Breast epithelium (tissue), 4 donors: ENCODE measurements around the gene MCL1. TPM values are rescaled to one million over a fixed set of nuclear protein-coding genes. Genes with fewer than 3 reads are reported as not detected.
A peak's percentile ranks its signal among the peaks of the same experiment; 100 is the strongest.
"Not testable (repeated sequence)": the region's sequence is repeated elsewhere in the genome, so short reads cannot be mapped to it uniquely, and the experiment has no call there.

Experiments
- DNase-seq, 2 donors: peaks; one replicate each; pipeline ENCODE4 v3.0.0-alpha.2; 2019; ENCODE audit warnings: low spot score in 2 of 2
- H3K27ac ChIP-seq, 2 donors: fragments of 200-600 bp; sonication (generic) in 1 of 2; one replicate each; pipeline ENCODE4 v1.5.1; 2016 to 2019; ENCODE audit warnings: mild to moderate bottlenecking in 1 of 2
- H3K27me3 ChIP-seq, 2 donors: fragments of 200-600 bp; sonication (generic) in 1 of 2; one replicate each; pipeline versions ENCODE4 v1.5.1 to v1.6.0; 2017 to 2019; ENCODE audit warnings: control low read depth in 1 of 2, mild to moderate bottlenecking in 1 of 2
- H3K36me3 ChIP-seq: fragments of 200-600 bp; one replicate; pipeline ENCODE4 v1.5.1; 2019
- H3K4me1 ChIP-seq, 2 donors: fragments of 200-600 bp; sonication (generic); one replicate each; pipeline ENCODE4 v1.5.1; 2016 to 2019; ENCODE audit warnings: control low read depth in 1 of 2
- H3K4me3 ChIP-seq, 3 donors: fragments of 200-600 bp; sonication (generic); 1 replicate in 2 of 3; 2 replicates in 1 of 3; pipeline ENCODE4 v1.5.1; 2016 to 2019; ENCODE audit warnings: mild to moderate bottlenecking in 3 of 3, moderate library complexity in 2 of 3
- H3K9me3 ChIP-seq, 2 donors: fragments of 200-600 bp; sonication (generic) in 1 of 2; one replicate each; pipeline ENCODE4 v1.5.1; 2016 to 2019; ENCODE audit warnings: control low read depth in 1 of 2
- CTCF ChIP-seq, 3 donors: fragments of 450-650 bp; IDR thresholded peaks; one replicate each; pipeline ENCODE4 v1.5.1; 2016 to 2017; ENCODE audit warnings: antibody characterized with exemption in 3 of 3, mild to moderate bottlenecking in 3 of 3, moderate library complexity in 3 of 3
- POLR2A ChIP-seq: fragments of 450-650 bp; IDR thresholded peaks from one replicate; pipeline ENCODE4 v1.6.1; 2016; ENCODE audit warnings: antibody characterized with exemption, mild to moderate bottlenecking, moderate library complexity
- POLR2AphosphoS5 ChIP-seq, 3 donors: sonication (generic); formaldehyde crosslinking; IDR thresholded peaks; one replicate each; pipeline ENCODE4 v1.6.1; 2017; ENCODE audit warnings: antibody characterized with exemption in 3 of 3
- intact Hi-C: fragments of 100-400 bp; cut with DNase I; formaldehyde crosslinking; loops from one replicate; pipeline ENCODE4 v1.15.1; 2023; ENCODE audit warnings: low total_unique reads
- total RNA-seq, 3 donors: library from RNA; depleted of rRNA; stranded (reverse); fragments of >200 nt; gene quantifications; one replicate each; pipeline ENCODE4 v1.1.0, GENCODE V29; 2016

MCL1 gene
- total RNA-seq, 3 donors from 2014 or later: 257 to 535 (median 333) TPM

GRCh38 chr1:150575518-150576366 is 3.7 kb downstream of the MCL1 start:
- no peak for DNase-seq
- intact Hi-C loops: no loop called here
- H3K9me3 ChIP-seq: no peaks in the 10 kb centered on the region
- no peaks in the 10 kb centered on the region for H3K36me3 ChIP-seq
- H3K4me1 ChIP-seq: peaks cover 0 to 16% of the 10 kb centered on the region in 2 donors
- TF ChIP-seq POLR2AphosphoS5 (IDR thresholded peaks at IDR 0.05) (peak in 2 of 3 donors; percentile 52 to 58), CTCF (IDR thresholded peaks at IDR 0.05) (no peak), POLR2A (peak; percentile 2)
- H3K27ac ChIP-seq: peak overlapping the region; percentile 99 to 100
- peak overlapping the region; percentile 96 to 99 (median 97) for H3K4me3 ChIP-seq
- H3K27me3 ChIP-seq: no peaks in the 10 kb centered on the region

GRCh38 chr1:150575072-150575489 is 4.3 kb downstream of the MCL1 start:
- DNase-seq: no peak
- H3K27me3 ChIP-seq: no peaks in the 10 kb centered on the region
- H3K4me3 ChIP-seq: peak overlapping the region; percentile 96 to 99 (median 97)
- no peaks in the 10 kb centered on the region for H3K36me3 ChIP-seq
- TF ChIP-seq POLR2A (no peak), POLR2AphosphoS5 (IDR thresholded peaks at IDR 0.05) (no peak), CTCF (IDR thresholded peaks at IDR 0.05) (no peak)
- H3K9me3 ChIP-seq: no peaks in the 10 kb centered on the region
- intact Hi-C loops: no loop called here
- peak overlapping the region; percentile 99 to 100 for H3K27ac ChIP-seq
- H3K4me1 ChIP-seq: peaks cover 0 to 20% of the 10 kb centered on the region in 2 donors

GRCh38 chr1:150574260-150575071 is 4.9 kb downstream of the MCL1 start:
- intact Hi-C loops: no loop called here
- H3K27ac ChIP-seq: peak overlapping the region; percentile 99 to 100

GRCh38 chr1:150573648-150574071 is 5.8 kb downstream of the MCL1 start:
- Histone ChIP-seq H3K27ac (peak overlapping the region; percentile 53 to 100), H3K4me3 (peak overlapping the region; percentile 23 to 99 (median 96)), H3K4me1 (peaks cover 4 to 32% of the 10 kb centered on the region in 2 donors)
- TF ChIP-seq POLR2AphosphoS5 (IDR thresholded peaks at IDR 0.05): peak in 2 of 3 donors; percentile 39 to 93
- intact Hi-C loops, H3K36me3 ChIP-seq, H3K9me3 ChIP-seq, H3K27me3 ChIP-seq: not testable (repeated sequence)
- peak in 1 of 2 donors; percentile 23 for DNase-seq

More at GRCh38 chr1:150574260-150575071, 4.9 kb downstream of the MCL1 start:
- no peak for TF ChIP-seq CTCF (IDR thresholded peaks at IDR 0.05)
- peak; percentile 19 for TF ChIP-seq POLR2A
- peak in 2 of 3 donors; percentile 48 to 77 for TF ChIP-seq POLR2AphosphoS5 (IDR thresholded peaks at IDR 0.05)
- no peaks in the 10 kb centered on the region for H3K36me3 ChIP-seq
- H3K4me3 ChIP-seq: peak overlapping the region; percentile 96 to 99 (median 97)
- H3K4me1 ChIP-seq: peaks cover 2 to 26% of the 10 kb centered on the region in 2 donors
- no peaks in the 10 kb centered on the region for H3K9me3 ChIP-seq
- H3K27me3 ChIP-seq: no peaks in the 10 kb centered on the region
- DNase-seq: no peak

- no peak for DNase-seq
- intact Hi-C loops: no loop called here
- Histone ChIP-seq H3K27ac (peak overlapping the region; percentile 53 to 100), H3K27me3 (no peaks in the 10 kb centered on the region), H3K4me3 (peak overlapping the region; percentile 23 to 99 (median 96)), H3K4me1 (peaks cover 4 to 35% of the 10 kb centered on the region in 2 donors), H3K36me3 (no peaks in the 10 kb centered on the region), H3K9me3 (no peaks in the 10 kb centered on the region)
- TF ChIP-seq POLR2A (peak; percentile 9), CTCF (IDR thresholded peaks at IDR 0.05) (no peak), POLR2AphosphoS5 (IDR thresholded peaks at IDR 0.05) (peak in 2 of 3 donors; percentile 6 to 75)
These were observed 6.3 kb downstream of the MCL1 start for GRCh38 chr1:150572918-150573647.
